ENCODE results near the gene AOC1. TPM values are rescaled to one million over a fixed set of nuclear protein-coding genes. Genes with fewer than 3 reads are reported as not detected.

The AOC1 gene
- total RNA-seq, 1 experiment from 2014 or later: not detected

- Histone ChIP-seq H4K20me1 (ENCODE audit: low read length) (no peaks in the 10 kb centered on the region), H3K27me3 (ENCODE audit: low read length) (peaks cover 40% of the 10 kb centered on the region), H3K27ac (ENCODE audit: low read length) (no peak overlapping the region), H3K4me2 (ENCODE audit: low read length) (no peak overlapping the region), H2AFZ (ENCODE audit: low read length) (no peak overlapping the region), H3K79me2 (ENCODE audit: low read length) (no peaks in the 10 kb centered on the region), H3K9ac (ENCODE audit: low read length) (no peak overlapping the region), H3F3A (ENCODE audit: low read length, unreplicated experiment) (no peaks in the 10 kb centered on the region), H3K9me2 (replicated peaks; ENCODE audit: low read length) (no peaks in the 10 kb centered on the region), H3K4me3 (ENCODE audit: low read length) (no peak overlapping the region), H3K4me1 (ENCODE audit: insufficient read depth, low read length) (no peaks in the 10 kb centered on the region), H3K9me3 (ENCODE audit: low read length) (no peaks in the 10 kb centered on the region), H3K36me3 (ENCODE audit: low read depth, low read length) (no peaks in the 10 kb centered on the region)
- POLR2A ChIA-PET (ENCODE audit: unreplicated experiment): interaction anchor here (0.6 kb wide), 1 partner anchor 45 kb away, joined by 6 read pairs; no protein-coding TSS in a partner anchor
- no peak for DNase-seq
- intact Hi-C loops (cut with micrococcal nuclease): no loop called here
- ATAC-seq: no peak
- TF ChIP-seq EZH2phosphoT487 (IDR thresholded peaks at IDR 0.05; ENCODE audit: borderline replicate concordance, low read length): no peak
- TF ChIP-seq CTCF (conservative IDR thresholded peaks at IDR 0.05; ENCODE audit: low read depth, low read length): no peak
- no peak for TF ChIP-seq EZH2 (IDR thresholded peaks at IDR 0.05; ENCODE audit: low read length, unreplicated experiment)
- no TSS peak for BruUV-seq (replicated peaks)
- CTCF ChIA-PET: no interaction called here
Measured at GRCh38 chr7:150858236-150859197, 6.2 kb downstream of the AOC1 start.

GRCh38 chr7:150860291-150860977, 8.1 kb downstream of the AOC1 start:
- no TSS peak for BruUV-seq (replicated peaks)

GRCh38 chr7:150860978-150861295, 8.6 kb downstream of the AOC1 start:
- POLR2A ChIA-PET (ENCODE audit: unreplicated experiment): no interaction called here
- TF ChIP-seq EZH2 (IDR thresholded peaks at IDR 0.05; ENCODE audit: low read length, unreplicated experiment): no peak
- no peak for TF ChIP-seq CTCF (conservative IDR thresholded peaks at IDR 0.05; ENCODE audit: low read depth, low read length)
- TF ChIP-seq EZH2phosphoT487 (IDR thresholded peaks at IDR 0.05; ENCODE audit: borderline replicate concordance, low read length): no peak
- DNase-seq: no peak
- H3K36me3 ChIP-seq (ENCODE audit: low read depth, low read length): no peaks in the 10 kb centered on the region
- H3K9ac ChIP-seq (ENCODE audit: low read length): no peak overlapping the region
- intact Hi-C loops (cut with micrococcal nuclease): no loop called here
- no TSS peak for BruUV-seq (replicated peaks)
- H3K27ac ChIP-seq (ENCODE audit: low read length): no peak overlapping the region
- no peaks in the 10 kb centered on the region for H3K4me1 ChIP-seq (ENCODE audit: insufficient read depth, low read length)
- no peak overlapping the region for H3K4me3 ChIP-seq (ENCODE audit: low read length)
- H2AFZ ChIP-seq (ENCODE audit: low read length): no peak overlapping the region
- H3F3A ChIP-seq (ENCODE audit: low read length, unreplicated experiment): no peaks in the 10 kb centered on the region
- H3K9me2 ChIP-seq (replicated peaks; ENCODE audit: low read length): no peaks in the 10 kb centered on the region
- H3K79me2 ChIP-seq (ENCODE audit: low read length): no peaks in the 10 kb centered on the region
- H3K9me3 ChIP-seq (ENCODE audit: low read length): no peaks in the 10 kb centered on the region
- CTCF ChIA-PET: no interaction called here
- H4K20me1 ChIP-seq (ENCODE audit: low read length): no peaks in the 10 kb centered on the region
- H3K4me2 ChIP-seq (ENCODE audit: low read length): no peak overlapping the region
- ATAC-seq: no peak
- H3K27me3 ChIP-seq (ENCODE audit: low read length): peaks cover 46% of the 10 kb centered on the region

More at GRCh38 chr7:150860291-150860977, 8.1 kb downstream of the AOC1 start:
- intact Hi-C loops (cut with micrococcal nuclease): no loop called here
- no peak overlapping the region for H3K4me3 ChIP-seq (ENCODE audit: low read length)
- ChIA-PET POLR2A (ENCODE audit: unreplicated experiment) (no interaction called here), CTCF (no interaction called here)
- no peak for TF ChIP-seq EZH2 (IDR thresholded peaks at IDR 0.05; ENCODE audit: low read length, unreplicated experiment)
- TF ChIP-seq EZH2phosphoT487 (IDR thresholded peaks at IDR 0.05; ENCODE audit: borderline replicate concordance, low read length): no peak
- DNase-seq (no peak), ATAC-seq (no peak)
- H3F3A ChIP-seq (ENCODE audit: low read length, unreplicated experiment): no peaks in the 10 kb centered on the region
- no peaks in the 10 kb centered on the region for H3K36me3 ChIP-seq (ENCODE audit: low read depth, low read length)
- no peak overlapping the region for H2AFZ ChIP-seq (ENCODE audit: low read length)
- no peak overlapping the region for H3K9ac ChIP-seq (ENCODE audit: low read length)
- no peaks in the 10 kb centered on the region for H3K9me3 ChIP-seq (ENCODE audit: low read length)
- no peaks in the 10 kb centered on the region for H3K9me2 ChIP-seq (replicated peaks; ENCODE audit: low read length)
- peaks cover 43% of the 10 kb centered on the region for H3K27me3 ChIP-seq (ENCODE audit: low read length)
- H3K79me2 ChIP-seq (ENCODE audit: low read length): no peaks in the 10 kb centered on the region
- no peak overlapping the region for H3K27ac ChIP-seq (ENCODE audit: low read length)
- H3K4me2 ChIP-seq (ENCODE audit: low read length): no peak overlapping the region
- no peaks in the 10 kb centered on the region for H3K4me1 ChIP-seq (ENCODE audit: insufficient read depth, low read length)
- no peaks in the 10 kb centered on the region for H4K20me1 ChIP-seq (ENCODE audit: low read length)

All from PC-3 (cell line).